MM.1S (cell line): ENCODE results near the gene CPB2.

Experiments
- EZH2phosphoT487 ChIP-seq: fragments of 300-600 bp; sonication (generic); IDR thresholded peaks from 2 replicates; pipeline ENCODE4 v1.6.1; 2018; ENCODE audit warnings: antibody characterized with exemption, low read length
- TF ChIP-seq, protein P1 (sequence below): fragments of 300-600 bp; sonication (generic); IDR thresholded peaks from 2 replicates; pipeline ENCODE4 v1.5.1; 2016; ENCODE audit warnings: antibody characterized with exemption, low read length, mixed read lengths

DNA sequence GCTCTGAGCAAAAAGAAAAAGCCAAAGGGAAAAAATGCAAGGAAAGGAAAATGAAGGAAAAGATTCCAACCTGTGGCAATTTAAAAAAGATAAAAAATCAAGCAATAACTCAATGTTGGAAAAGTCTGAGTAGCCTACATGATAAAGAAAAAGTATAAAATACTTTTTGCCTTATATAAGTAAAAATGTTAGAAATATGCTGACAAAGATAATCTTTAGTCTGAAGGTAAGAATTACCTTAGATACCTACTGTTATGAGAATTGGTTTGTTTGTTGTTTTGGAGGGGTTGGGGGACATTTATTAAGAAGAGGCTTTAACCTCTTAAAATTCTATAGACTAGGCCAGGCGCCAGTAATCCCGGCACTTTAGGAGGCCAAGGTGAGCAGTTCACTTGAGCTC lies 29.7 kb upstream of the CPB2 start:
- TF ChIP-seq, protein P1, sequence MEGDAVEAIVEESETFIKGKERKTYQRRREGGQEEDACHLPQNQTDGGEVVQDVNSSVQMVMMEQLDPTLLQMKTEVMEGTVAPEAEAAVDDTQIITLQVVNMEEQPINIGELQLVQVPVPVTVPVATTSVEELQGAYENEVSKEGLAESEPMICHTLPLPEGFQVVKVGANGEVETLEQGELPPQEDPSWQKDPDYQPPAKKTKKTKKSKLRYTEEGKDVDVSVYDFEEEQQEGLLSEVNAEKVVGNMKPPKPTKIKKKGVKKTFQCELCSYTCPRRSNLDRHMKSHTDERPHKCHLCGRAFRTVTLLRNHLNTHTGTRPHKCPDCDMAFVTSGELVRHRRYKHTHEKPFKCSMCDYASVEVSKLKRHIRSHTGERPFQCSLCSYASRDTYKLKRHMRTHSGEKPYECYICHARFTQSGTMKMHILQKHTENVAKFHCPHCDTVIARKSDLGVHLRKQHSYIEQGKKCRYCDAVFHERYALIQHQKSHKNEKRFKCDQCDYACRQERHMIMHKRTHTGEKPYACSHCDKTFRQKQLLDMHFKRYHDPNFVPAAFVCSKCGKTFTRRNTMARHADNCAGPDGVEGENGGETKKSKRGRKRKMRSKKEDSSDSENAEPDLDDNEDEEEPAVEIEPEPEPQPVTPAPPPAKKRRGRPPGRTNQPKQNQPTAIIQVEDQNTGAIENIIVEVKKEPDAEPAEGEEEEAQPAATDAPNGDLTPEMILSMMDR: no peak
- TF ChIP-seq EZH2phosphoT487: no peak
